NOMO-1 treated with dmso at 0.1 percent for 144 hours (cell line): ENCODE results near the gene SLCO2A1.
"Not testable (repeated sequence)": the region's sequence is repeated elsewhere in the genome, so short reads cannot be mapped to it uniquely, and the experiment has no call there.

Experiments
- DNase-seq: peaks from one replicate; lab custom pipeline; 2025; ENCODE audit not compliant: unreplicated experiment; lab: John Stamatoyannopoulos, UW

Gene SLCO2A1

DNA sequence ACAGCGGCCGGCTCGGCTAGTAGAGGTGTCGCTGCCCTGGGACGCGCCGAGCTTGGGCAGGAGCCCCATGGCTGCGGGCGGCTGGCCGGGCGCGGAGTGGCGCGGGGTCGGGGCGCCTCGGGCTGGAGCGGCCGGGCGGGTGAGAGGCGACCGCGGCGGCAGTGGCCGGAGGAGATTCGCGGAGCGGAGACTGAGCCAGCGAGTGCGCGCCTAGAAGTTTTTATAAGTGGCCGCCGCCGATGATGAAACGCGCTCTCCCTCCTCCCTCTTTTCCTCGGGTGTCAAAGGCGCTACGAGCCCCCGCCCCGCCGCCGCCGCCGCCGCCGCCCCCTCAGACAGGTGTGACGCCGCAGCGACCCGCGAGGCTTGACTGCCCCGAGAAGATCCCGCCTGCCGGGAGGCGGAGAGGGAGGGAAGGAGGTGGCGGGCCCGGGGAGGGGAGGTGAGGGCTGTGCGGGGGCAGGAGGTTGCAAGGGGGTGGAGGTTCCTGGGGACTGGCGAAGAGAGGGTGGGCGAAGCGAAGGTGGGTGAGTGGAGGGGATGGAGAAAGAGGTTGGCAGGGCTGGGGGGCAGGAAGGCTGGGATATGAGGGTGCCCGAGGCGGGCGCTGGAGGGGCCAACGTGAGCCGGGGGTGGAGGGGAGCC, at the start of gene SLCO2A1:
Gene SLCO2A1 (minus strand): TSS at position 192 of the 645 bp plus-strand sequence. CDS start 123 bp downstream, at position 69.
- no peak for DNase-seq

DNA sequence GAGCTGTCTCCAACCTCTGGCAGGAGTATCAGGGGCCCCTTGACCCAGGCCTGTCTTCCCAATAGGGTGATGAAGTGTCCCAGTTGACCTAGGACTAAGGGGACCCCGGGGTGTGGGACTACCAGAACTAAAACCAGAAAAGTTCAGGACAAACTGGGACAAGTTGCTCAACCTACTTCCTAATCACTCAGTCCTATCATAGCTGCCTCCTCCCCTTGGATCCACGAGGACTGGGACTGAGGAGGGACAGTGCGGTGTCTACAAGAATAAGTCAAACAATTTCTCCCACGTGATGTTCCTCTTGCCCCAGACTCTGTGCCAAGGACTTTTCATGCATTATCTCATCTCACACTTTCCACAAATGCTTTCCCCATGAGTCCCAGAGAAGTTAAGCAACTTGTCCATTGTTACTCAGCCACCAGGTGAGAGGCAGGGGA, 49.4 kb upstream of the SLCO2A1 start:
- DNase-seq = no peak

DNA sequence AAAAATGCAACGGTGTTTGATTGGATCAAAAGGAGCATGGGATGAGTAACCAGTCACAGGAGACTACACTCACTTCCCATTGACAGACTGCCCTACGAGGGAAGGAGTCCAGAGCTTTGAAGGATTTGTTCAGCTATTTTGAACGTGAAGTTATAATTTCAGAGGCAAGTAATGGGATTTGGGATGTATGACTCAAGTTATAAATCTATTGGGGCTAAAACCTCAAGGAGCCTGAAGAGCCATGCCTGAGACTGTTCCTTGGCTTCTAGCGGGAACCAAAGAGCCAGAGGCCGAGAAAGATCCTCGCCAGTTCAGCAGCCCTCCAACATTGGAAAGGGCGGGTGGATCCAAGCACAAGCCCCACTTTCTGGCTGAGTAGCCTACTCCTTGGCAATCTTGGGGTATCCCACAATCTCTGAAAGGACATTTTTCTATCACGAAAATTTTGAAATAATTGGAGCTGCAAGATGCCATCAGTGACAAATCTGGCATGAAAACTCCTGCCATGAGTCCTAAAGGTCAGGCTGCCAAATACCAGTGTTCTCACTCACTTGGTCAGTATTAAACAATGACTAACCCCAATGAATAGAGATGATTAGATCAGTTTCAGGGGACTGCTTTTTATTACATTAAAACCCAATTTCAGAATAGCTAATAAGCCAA, 48.6 kb upstream of the SLCO2A1 start:
- no peak for DNase-seq

DNA sequence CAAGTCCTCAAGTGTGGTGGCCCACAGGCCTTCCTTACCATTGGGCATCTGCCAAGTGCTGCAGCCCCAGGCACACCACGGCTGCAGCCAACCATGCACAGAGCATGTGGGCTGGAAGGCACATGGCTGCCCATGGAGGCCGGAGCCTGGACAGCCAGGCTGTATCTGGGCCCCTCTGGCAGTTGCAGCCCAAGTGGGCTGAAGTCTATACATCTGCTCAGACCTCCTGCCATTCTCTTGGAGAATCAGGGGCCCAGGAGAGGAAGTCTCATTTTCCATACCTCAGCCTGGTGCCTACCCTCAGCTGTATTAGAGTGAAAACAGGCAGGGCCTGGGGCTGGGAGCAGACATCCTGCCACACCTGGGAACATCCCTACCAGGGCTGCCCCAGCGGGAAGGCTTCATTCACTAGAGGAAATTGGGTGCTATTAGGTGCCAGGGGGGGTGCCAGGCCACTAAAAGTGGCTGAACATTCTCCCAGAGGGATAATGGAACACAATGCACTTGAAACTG, 48.0 kb upstream of the SLCO2A1 start:
- no peak for DNase-seq

DNA sequence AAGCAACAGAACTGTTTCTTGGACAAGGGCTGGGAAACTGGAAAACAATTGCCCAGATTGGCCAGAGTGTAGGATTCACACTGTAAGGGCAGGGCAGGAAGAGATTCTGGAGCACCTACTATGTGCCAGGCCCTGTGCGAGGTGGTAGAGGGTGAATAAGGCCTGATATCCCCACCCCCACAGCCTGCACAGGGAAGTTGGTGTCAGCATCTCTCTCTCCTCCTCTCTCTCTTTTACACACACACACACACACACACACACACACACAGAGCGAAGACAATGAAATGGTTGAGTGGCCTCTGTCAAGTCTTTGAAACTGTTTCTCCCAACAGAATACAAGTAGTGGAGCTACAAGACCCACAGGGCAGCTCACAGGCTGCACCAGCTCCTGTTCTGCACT, 47.1 kb upstream of the SLCO2A1 start:
- DNase-seq = no peak

DNA sequence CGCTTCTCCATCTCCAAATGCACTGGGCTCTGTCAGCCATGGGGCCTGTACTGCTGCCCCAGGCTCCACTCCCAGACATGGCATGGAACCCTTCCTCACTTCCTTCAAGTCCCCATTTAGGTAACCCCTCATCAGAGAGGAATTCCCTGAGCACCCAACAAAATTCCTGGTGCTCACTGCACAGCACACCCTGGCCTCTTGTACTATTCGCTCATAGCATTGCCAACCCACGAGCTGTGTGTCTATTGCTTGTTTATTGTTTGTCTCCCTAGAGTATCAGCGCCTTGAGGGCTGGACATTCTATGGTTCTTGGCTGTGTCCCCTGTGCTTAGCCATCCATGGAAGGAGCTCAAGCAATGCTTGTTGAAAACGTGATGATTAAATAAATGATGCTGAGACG, 46.1 kb upstream of the SLCO2A1 start:
- no peak for DNase-seq

DNA sequence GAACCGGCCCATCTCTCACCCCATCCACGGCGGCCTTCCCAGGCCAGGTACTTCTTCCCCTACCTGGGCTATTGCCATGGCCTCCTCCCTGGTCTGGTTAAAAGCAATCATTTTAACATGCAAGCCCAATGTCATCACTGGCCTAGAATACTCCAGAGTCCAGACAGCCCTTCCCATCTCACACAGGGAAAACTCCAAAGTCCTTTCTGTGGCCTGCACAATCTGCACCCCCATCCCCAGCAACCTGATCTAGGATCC, 45.8 kb upstream of the SLCO2A1 start:
- no peak for DNase-seq

DNA sequence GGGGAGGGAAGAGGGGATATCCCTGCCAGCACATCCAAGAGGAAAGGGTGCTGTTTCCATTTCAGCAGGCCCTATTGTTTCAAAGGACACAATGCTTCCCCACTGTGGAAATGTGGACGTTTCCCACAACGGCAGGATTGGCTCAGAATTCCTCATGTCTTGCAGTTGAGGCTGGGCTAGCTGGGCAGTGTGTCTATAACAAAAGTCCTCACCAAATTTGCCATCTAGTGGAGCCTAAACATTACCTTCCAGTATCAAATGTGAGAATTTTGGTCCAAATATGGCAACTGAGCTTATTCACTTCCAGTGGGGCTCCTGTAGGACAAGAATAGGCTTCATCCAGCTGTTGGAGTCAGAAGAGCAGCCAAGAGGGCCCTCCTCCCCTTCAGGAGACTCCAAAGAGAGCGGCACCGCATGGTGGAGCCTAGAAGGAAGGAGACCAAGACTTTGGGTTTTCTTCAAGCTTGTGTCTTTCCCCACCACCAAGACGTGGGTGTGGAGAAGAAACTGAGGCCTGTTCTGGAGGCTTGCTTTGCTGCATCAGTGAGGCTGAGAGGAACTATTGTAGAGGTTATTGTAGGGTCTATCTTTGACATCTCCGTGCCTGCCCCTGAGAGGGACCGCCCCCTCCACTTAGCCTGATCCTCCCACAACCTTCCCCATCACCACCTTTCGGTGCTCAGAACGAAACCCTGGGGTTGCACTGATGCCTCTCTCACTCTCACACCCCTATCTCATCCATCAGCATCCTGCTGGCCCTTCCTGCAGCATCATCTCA, 45.3 kb upstream of the SLCO2A1 start:
- no peak for DNase-seq

DNA sequence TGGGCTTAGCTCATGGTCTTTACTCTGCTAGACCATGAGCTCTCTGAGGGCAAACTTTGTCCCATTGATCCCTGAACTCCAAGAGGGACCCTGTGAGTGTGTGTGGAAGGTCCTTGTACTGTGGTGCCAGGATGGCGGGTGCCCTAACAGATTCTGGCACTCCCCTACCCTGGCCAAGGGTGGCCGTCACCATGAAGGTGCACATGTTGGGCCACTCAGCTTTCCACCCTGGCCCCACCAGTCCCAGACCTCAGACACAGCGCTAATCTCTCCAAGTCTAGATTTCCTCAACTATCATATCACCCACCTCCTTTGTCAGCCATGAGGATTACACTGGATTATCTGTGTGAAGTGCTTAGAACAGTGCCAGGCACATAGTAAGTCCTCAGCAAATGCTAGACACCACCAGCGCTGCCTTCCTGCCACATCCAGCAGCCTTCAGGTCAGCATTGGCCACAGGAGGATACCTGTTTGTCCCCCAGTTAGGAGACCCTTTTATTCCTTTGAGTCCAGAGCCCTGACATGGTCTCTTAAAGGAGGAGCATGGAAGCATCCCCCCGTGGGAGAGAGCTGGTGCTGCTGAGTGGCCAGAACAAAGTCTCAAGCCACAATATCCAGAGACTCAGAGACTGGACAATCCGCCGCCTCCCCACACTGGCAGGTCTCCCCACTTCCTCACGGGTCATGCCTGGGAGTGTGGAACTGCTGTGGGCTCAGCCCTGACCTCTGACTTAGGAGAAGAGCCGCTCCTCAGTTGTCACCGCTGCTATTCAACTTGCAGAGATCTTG, 44.5 kb upstream of the SLCO2A1 start:
- DNase-seq = no peak

DNA sequence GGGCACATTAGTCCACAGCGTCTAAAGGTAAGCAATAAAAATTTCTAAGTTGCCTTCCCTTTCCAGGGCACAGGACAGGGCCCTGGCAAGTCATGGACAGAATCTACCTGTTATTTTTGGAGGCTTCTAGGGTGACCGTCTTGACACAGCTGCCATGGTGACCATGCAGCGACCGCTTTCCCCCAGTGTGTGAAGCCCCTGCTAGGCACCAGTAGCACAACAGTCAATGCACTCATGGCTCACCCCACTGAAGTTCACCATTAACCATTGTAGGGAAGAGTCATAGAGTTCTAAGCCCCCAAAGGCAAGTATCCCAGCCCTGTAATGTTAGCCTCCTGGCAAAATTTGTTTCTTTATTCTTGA, 43.8 kb upstream of the SLCO2A1 start:
- DNase-seq = no peak

DNA sequence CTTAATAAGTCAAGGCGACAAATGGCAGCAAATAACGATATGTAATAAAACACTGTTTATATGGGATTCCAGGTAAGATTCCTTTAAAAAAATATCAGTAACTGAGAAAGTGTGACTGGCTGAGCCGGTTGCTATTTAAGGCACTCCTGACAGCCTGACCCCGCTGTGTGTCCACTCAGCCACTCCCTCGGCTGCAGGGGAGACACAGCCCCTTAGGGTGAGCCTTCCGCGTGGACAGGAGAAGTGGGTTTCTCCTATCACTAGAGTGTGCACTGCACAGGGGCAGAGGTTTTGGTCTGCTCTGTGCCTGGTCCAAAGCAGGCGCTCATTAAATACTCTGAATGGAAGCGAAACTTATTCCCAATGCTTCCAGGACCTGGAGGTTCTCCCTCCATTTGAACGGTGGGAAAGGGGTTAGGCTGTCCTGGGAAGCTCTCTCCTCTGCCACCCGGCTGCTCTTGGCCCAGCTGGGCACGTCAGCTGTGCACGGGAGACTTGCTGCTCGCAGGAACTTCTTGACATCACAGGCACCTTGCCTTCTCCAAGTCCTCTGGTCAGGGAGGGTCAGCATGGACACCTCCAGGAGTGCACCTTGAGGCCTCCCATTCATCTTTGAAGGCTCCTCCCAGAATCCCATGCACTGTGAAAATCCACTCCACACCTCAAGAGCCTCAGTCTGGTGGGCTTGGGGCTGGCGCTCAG, 43.3 kb upstream of the SLCO2A1 start:
- no peak for DNase-seq

DNA sequence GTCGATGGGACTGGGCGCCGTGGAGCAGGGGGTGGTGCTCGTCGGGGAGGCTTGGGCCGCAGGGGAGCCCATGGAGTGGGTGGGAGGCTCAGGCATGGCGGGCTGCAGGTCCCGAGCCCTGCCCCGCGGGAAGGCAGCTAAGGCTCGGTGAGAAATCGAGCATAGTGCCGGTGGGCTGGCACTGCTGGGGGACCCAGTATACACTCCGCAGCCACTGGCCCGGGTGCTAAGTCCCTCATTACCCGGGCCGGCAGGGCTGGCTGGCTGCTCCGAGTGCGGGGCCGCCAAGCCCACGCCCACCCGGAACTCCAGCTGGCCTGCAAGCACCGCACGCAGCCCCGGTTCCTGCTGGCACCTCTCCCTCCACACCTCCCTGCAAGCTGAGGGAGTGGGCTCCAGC, 40.6 kb upstream of the SLCO2A1 start:
- not testable (repeated sequence) for DNase-seq

DNA sequence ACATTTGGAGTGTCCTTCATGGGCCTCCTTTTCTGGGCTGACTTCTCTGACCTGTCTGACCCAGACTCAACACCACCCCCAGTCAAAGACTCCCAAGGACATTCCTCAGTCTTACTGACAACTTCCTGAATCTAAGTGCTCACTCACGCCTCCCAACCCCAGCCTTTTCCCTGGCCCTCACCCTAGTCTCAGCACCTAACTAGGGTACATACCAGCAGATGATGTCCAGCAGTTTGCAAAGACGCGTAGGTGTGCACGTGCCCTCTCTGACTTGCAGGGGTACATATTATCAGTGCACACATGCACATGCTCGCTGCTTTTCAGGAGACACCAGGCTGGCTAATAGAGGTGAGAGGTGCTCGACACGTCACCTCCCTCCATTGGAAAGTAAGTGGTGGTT, 38.7 kb upstream of the SLCO2A1 start:
- DNase-seq = no peak

DNA sequence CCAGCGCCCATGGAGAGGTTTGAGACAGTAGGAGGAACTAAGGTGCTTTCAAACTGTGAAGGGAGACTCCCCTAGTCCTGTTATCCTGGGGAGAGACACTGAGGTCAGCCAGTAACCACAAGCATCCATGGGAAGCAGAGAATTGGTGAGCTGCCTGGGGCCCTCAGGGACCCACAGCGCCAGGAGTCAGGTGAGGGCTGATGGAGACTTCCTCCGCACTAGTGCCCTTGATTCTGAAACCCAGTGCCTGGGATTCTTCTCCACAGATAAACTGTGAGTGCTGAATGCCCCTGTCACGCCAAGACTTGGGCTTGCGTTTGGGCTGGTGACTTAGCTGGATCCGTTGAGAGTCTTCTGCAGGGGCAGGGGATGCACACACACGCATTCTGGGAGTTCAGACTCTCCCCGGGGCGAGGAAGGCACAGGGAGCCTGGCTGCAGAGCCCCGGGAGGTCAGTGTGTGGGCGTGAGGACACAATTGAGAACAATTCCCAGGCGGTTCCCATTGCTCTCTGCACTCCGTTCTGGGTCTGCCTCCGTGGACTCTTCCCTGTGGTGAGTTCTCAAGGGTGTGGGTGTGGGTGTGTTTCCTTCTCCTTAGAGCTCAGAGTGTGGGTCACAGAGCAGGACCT, 37.9 kb upstream of the SLCO2A1 start:
- DNase-seq = no peak

DNA sequence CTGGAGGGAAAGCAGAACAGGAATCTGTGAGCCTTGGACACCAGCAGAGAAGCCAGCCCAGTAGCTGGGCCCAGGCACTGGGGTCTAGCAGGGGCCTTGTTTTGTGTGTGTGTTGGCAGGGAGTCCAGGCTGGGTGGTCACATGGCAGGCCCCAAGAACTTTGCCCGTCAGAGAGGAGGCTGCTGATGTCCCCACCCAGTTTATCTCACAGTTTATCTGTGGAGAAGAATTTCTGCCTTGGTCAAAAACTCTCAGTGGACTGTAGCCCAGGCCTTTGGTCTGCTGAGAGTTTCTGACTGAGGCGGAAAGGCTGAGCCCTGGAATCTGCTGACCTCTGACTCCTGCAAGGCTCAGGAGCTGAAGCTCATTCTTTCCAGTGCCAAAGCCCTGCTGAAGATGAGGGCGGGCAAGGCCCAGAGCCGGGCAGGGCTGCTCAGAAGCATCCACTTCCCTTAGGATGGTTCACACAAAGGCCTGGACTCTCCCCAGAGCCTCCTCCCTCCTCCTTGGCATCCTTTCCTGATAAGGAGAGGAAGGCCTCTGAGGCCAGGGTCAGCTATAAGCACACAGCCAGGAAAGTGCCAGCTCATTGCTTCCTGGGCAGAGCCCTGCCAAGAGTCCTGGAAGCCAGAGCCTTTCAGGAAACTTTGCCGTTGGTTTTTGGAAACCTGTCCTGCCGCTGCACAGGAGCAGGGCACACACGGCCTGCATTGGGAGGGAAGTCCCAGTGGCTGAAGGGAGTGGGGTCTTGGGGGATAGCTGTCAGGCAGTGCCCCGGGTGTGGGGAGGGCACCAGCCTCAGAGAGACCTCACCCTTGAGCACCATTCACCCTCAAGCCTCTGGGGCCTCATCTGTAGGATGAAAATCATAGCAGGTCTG, 37.2 kb upstream of the SLCO2A1 start:
- DNase-seq = no peak

DNA sequence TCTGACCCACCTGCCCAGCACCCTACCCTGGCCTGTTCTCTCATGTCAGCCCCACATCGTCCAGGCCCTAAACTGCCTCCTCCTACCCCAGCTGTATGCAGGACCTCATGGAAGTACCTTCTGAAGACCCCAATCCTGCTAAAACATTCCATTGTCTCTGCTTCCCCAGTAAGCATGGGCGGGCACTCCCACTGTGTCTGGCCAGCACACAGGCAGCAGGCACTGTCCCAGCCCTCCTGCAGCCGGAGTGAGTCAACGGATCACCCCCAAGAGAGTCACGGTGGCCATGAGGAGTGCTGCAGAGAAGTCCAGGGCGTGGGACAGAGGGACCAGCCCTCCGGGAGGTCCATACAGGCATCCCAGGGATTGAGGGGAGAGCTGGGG, 36.4 kb upstream of the SLCO2A1 start:
- no peak for DNase-seq

DNA sequence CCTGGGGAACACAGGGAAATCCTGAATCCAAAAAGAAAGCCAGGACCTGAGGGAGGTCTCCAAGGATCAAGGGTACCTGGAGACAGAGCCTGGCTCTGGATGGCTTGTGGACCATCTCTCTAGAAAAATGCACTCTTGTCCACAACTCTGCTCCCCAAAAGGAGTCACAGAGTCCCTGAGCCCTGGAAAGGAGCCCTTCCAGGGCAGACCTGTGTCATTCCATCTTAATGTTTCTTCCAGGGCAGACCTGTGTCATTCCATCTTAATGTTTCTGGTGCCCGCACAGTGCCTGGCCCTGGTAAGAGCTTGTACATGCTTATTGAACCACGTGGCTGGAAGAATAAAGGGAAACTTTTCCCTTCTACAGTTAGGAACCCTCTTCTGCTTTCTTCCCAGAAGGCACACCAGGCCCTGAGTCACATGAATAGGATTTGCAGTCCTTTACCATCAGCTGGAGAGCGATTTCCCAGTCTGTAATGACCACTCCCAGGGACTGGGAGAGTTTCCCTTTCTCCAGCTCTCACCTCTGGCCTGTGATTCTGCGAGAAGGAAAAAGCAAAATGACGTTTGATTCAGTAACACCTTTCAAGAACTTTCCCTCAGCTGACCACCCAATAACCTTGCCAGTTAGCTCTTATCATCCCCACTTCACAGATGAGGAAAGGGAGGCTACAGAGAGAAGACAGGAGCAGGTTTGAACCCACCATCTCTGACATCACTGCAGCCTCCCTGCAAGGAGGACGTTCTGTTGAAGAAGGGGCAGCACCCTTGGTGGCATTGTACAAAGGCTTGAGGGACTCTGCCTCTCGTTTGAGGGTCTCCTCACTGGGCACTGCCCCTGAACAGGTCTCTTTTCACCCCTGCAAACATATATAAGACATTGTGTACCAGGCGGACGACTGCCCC, 35.8 kb upstream of the SLCO2A1 start:
- no peak for DNase-seq

DNA sequence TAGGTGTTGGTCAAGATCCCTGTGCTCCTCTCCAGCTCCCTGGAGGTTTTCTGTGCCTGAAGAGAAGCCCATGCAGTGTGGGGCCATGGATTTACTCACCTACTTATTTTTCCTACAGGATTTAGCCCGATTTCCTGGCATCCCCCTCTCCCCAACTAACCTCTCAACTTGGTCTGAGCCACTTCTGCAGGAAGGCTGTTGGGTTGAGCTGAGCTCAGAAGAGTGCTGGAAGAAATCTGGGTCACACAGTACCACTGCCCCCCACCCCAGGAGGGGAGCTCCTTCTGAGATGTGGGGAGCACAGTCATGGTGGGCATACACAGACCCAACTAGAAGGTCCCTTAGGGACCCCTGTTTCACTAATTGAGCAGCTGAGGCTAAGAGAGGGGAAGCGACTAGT, 34.4 kb upstream of the SLCO2A1 start:
- DNase-seq = no peak
